GM12878 (cell line): ENCODE data around the gene FUZ. TPM values are rescaled to one million over a fixed set of nuclear protein-coding genes. Genes with fewer than 3 reads are reported as not detected.
A peak's percentile ranks its signal among the peaks of the same experiment; 100 is the strongest.

Source experiments
- ATAC-seq: fragments of 200-7000 bp; cut with Tn5 transposase; 3 replicates; pipeline ENCODE4 v1.9.1; 2020; ENCODE audit warnings: mild to moderate bottlenecking, moderate library complexity
- BruUV-seq: library from RNA; stranded (reverse); fragments of 400-500 nt; replicated peaks from 2 replicates; lab custom pipeline; 2021; lab: Mats Ljungman, UMichigan
- CTCF ChIA-PET: fragments of 300-600 bp; sonication (Branson Sonifier 250); formaldehyde crosslinking; extraction: SDS; loops from one replicate; lab custom pipeline; 2021; ENCODE audit warnings: inconsistent platforms; lab: Yijun Ruan, JAX
- POLR2A ChIA-PET: fragments of 350-600 bp; formaldehyde crosslinking; extraction: SDS; loops from one replicate; lab custom pipeline; 2021; ENCODE audit warnings: inconsistent platforms; lab: Charles Lee
- RAD21 ChIA-PET: fragments of 300-600 bp; sonication (Branson Sonifier 250); formaldehyde crosslinking; loops from one replicate; lab custom pipeline; 2023; ENCODE audit warnings: antibody characterized with exemption; ENCODE audit not compliant: unreplicated experiment; lab: Charles Lee
- SMC1A ChIA-PET: fragments of 300-600 bp; sonication (Branson Sonifier 250); formaldehyde crosslinking; loops from one replicate; lab custom pipeline; 2023; ENCODE audit not compliant: unreplicated experiment, uncharacterized antibody; lab: Charles Lee
- DNase-seq: peaks from one replicate; pipeline ENCODE4 v3.0.0-alpha.2; 2011; ENCODE audit warnings: low read depth, low spot score
- FAIRE-seq: peaks from 3 replicates; lab custom pipeline; 2011; peaks lifted over from hg19 to GRCh38; lab: Jason Lieb, UNC
- H2AFZ ChIP-seq: 2 replicates; pipeline ENCODE4 v1.6.0; 2011; ENCODE audit warnings: low read depth, low read length, control low read depth; ENCODE audit not compliant: control insufficient read depth
- H3K27ac ChIP-seq: 2 replicates; pipeline ENCODE4 v1.5.1; 2011; ENCODE audit warnings: control low read depth; ENCODE audit not compliant: control insufficient read depth, insufficient read depth
- H3K27me3 ChIP-seq, 2 experiments: replicated peaks in 1 of 2; 2 replicates each; pipeline versions ENCODE4 v1.6.0 to v1.6.1; 2011; ENCODE audit warnings: low read length in 1 of 2; ENCODE audit not compliant: control insufficient read depth in 2 of 2, insufficient read depth in 2 of 2
- H3K36me3 ChIP-seq, 2 experiments: 2 replicates each; pipeline ENCODE4 v1.5.1; 2011; ENCODE audit warnings: low read length in 1 of 2; ENCODE audit not compliant: control insufficient read depth in 2 of 2, insufficient read depth in 2 of 2
- H3K4me1 ChIP-seq: 2 replicates; pipeline ENCODE4 v1.6.1; 2011; ENCODE audit warnings: mild to moderate bottlenecking, low read length, moderate library complexity, mixed read lengths; ENCODE audit not compliant: control insufficient read depth, insufficient read depth
- H3K4me2 ChIP-seq: 2 replicates; pipeline ENCODE4 v1.6.0; 2011; ENCODE audit warnings: control low read depth; ENCODE audit not compliant: control insufficient read depth, insufficient read depth
- H3K4me3 ChIP-seq: fragments of 200-600 bp; sonication (generic); 2 replicates; pipeline ENCODE4 v1.5.1; 2016
- H3K79me2 ChIP-seq: 2 replicates; pipeline ENCODE4 v1.6.0; 2011; ENCODE audit warnings: low read length; ENCODE audit not compliant: control insufficient read depth, insufficient read depth
- H3K9ac ChIP-seq: 2 replicates; pipeline ENCODE4 v1.8.0; 2011; ENCODE audit warnings: low read length, control low read depth, mixed read lengths; ENCODE audit not compliant: control insufficient read depth, insufficient read depth
- H3K9me3 ChIP-seq: replicated peaks from 3 replicates; pipeline ENCODE4 v1.5.1; 2011; ENCODE audit warnings: mild to moderate bottlenecking, low read length; ENCODE audit not compliant: control insufficient read depth, insufficient read depth
- H4K20me1 ChIP-seq: 2 replicates; pipeline ENCODE4 v1.6.0; 2011; ENCODE audit not compliant: control insufficient read depth, insufficient read depth
- CEBPB ChIP-seq, 2 experiments: fragments of 150-350 bp in 1 of 2; IDR thresholded peaks; 2 replicates each; pipeline ENCODE4 v1.6.1; 2012 to 2014; ENCODE audit warnings: low read depth in 2 of 2, low read length in 2 of 2, borderline replicate concordance in 1 of 2, inconsistent platforms in 1 of 2
- CHD1 ChIP-seq: IDR thresholded peaks from 2 replicates; pipeline ENCODE4 v1.6.1; 2012; ENCODE audit warnings: low read depth, low read length, improper control_type of control experiment
- CHD2 ChIP-seq: IDR thresholded peaks from 2 replicates; pipeline ENCODE4 v1.6.1; 2011; ENCODE audit warnings: low read depth, low read length, improper control_type of control experiment, borderline replicate concordance
- KLF5 ChIP-seq: fragments of 450-650 bp; IDR thresholded peaks from 2 replicates; pipeline ENCODE4 v1.6.1; 2014; ENCODE audit warnings: mild to moderate bottlenecking; ENCODE audit not compliant: partially characterized antibody
- YY1 ChIP-seq: IDR thresholded peaks from 2 replicates; pipeline ENCODE4 v1.6.1; 2011; ENCODE audit warnings: low read depth, mild to moderate bottlenecking, low read length
- ZBTB40 ChIP-seq: fragments of 450-650 bp; IDR thresholded peaks from 2 replicates; pipeline ENCODE4 v1.6.1; 2016; ENCODE audit warnings: mild to moderate bottlenecking, moderate library complexity, borderline replicate concordance
- WGBS: methylation state at CpG from one replicate; pipeline ENCODE4 v1.1.6; 2016; ENCODE audit warnings: low lambda C conversion rate; ENCODE audit not compliant: insufficient replicate concordance, insufficient coverage; ENCODE audit errors: missing lambda C conversion rate; 5-methylcytosine and 5-hydroxymethylcytosine counted together
- in situ Hi-C: fragments of 300-500 bp; cut with MboI; formaldehyde crosslinking; loops from 9 replicates; pipeline ENCODE4 v1.14.3; 2018; ENCODE audit warnings: mixed read lengths
- intact Hi-C: fragments of 100-400 bp; cut with micrococcal nuclease; formaldehyde crosslinking; loops from one replicate; pipeline ENCODE4 v1.14.2; 2022; ENCODE audit not compliant: unreplicated experiment
- polyA plus RNA-seq, 11 experiments: library from polyadenylated mRNA; depleted of rRNA in 4 of 11; unstranded in 6 of 11; stranded (reverse) in 5 of 11; fragments of >200 nt; fragmentation: Nextera tagmentation in 4 of 11; fragmentation: Illumina TruSeq in 1 of 11; extraction: Ambion mirVana in 4 of 11; extraction: Trizol in 1 of 11; gene quantifications; 1 replicate in 1 of 11; 2 replicates in 10 of 11; pipeline versions ENCODE4 v1.2.1 to v1.2.3, GENCODE V29; 2011 to 2016; ENCODE audit warnings: inconsistent platforms in 2 of 11, missing spikeins in 2 of 11, low read depth in 1 of 11
- total RNA-seq, 4 experiments: library from RNA; depleted of rRNA in 3 of 4; stranded (reverse); fragments of >200 nt in 3 of 4; fragmentation: Illumina TruSeq in 1 of 4; extraction: Trizol in 1 of 4; gene quantifications; 2 replicates each; pipeline versions ENCODE4 v1.2.1 to v1.2.3, GENCODE V29; 2013 to 2021

Gene FUZ
- total and polyA plus RNA-seq, 10 of the 15 experiments (the other 5 are each of a cell fraction or from before 2014, with no cell fraction given), result 0.18 to 11.5 (median 8.8) TPM

GRCh38 chr19:49818649-49819370, 5.7 kb upstream of the FUZ start:
- peaks cover 10% of the 10 kb centered on the region for H3K4me1 ChIP-seq
- no peaks in the 10 kb centered on the region for H4K20me1 ChIP-seq
- no peaks in the 10 kb centered on the region for H3K27me3 ChIP-seq
- 51% methylated on average over 12 of the region's 16 CpGs for WGBS
- H3K4me2 ChIP-seq, result peak overlapping the region; percentile 60
- intact Hi-C loops, result no loop called here
- H3K9me3 ChIP-seq, result no peaks in the 10 kb centered on the region
- peaks cover 28% of the 10 kb centered on the region for H3K79me2 ChIP-seq
- H3K9ac ChIP-seq, result peak overlapping the region; percentile 92
- peaks cover 0 to 14% of the 10 kb centered on the region in 2 experiments; a peak in 2 of 4 replicates for H3K36me3 ChIP-seq
- in situ Hi-C loops, result no loop called here
- RAD21 ChIA-PET, result interaction anchor here (1.0 to 1.7 kb wide), 2 partner anchors 50 to 79 kb away, joined by 3 to 10 read pairs; no protein-coding TSS in a partner anchor
- peak overlapping the region; percentile 96 for H3K4me3 ChIP-seq
- POLR2A ChIA-PET, result interaction anchor here (0.6 to 2.7 kb wide), 11 partner anchors 13 to 1490 kb away, joined by 3 to 11 read pairs (median 3); partner anchors contain the start of genes AKT1S1, AP2A1, PTOV1 and TBC1D17
- ATAC-seq, result no peak
- CTCF ChIA-PET, result interaction anchor here (0.7 to 1.8 kb wide), 3 partner anchors 27 to 50 kb away, joined by 3 to 6 read pairs (median 5); no protein-coding TSS in a partner anchor
- SMC1A ChIA-PET, result interaction anchor here (1.1 to 1.7 kb wide), 4 partner anchors 25 to 57 kb away, joined by 3 to 4 read pairs (median 4); partner anchors contain the start of gene AP2A1
- peak overlapping the region; percentile 98 for H2AFZ ChIP-seq
- BruUV-seq, result TSS peak; percentile 69
- DNase-seq, result no peak
- no peak for FAIRE-seq
- TF ChIP-seq CHD1, result no peak
- TF ChIP-seq, all 136 proteins: peak for 0
- peak overlapping the region; percentile 97 for H3K27ac ChIP-seq

GRCh38 chr19:49817964-49818648, 5.0 kb upstream of the FUZ start, which contains the start of gene MED25:
Gene MED25, plus strand, starts transcription at chr19:49818289. Its CDS starts 53 bp downstream, at chr19:49818342.
- Histone ChIP-seq H3K4me3 (peak within 1 kb of the TSS; percentile 96), H4K20me1 (no peaks in the 10 kb centered on the region), H3K4me2 (peak within 1 kb of the TSS; percentile 60), H2AFZ (peak within 1 kb of the TSS; percentile 98), H3K9me3 (no peaks in the 10 kb centered on the region), H3K36me3 (peaks cover 0 to 7% of the 10 kb centered on the region in 2 experiments; a peak in 2 of 4 replicates), H3K79me2 (peaks cover 25% of the 10 kb centered on the region), H3K27me3 (no peaks in the 10 kb centered on the region), H3K27ac (peak within 1 kb of the TSS; percentile 97), H3K9ac (peak within 1 kb of the TSS; percentile 92), H3K4me1 (peaks cover 5% of the 10 kb centered on the region)
- peak; percentile 83 for FAIRE-seq
- DNase-seq, result peak; percentile 72
- WGBS, result under 1% methylated on average over 57 of the region's 57 CpGs
- ChIA-PET SMC1A (interaction anchor here (0.9 to 1.7 kb wide), 4 partner anchors 26 to 58 kb away, joined by 3 to 4 read pairs (median 3); partner anchors contain the start of genes AP2A1 and PTOV1), CTCF (interaction anchor here (0.6 to 1.8 kb wide), 3 partner anchors 47 to 491 kb away, joined by 5 to 6 read pairs (median 5); no protein-coding TSS in a partner anchor), RAD21 (interaction anchor here (0.6 to 1.7 kb wide), 4 partner anchors 47 to 79 kb away, joined by 3 to 10 read pairs (median 4); no protein-coding TSS in a partner anchor), POLR2A (interaction anchor here (0.6 to 2.7 kb wide), 10 partner anchors 12 to 1490 kb away, joined by 3 to 11 read pairs (median 4); partner anchors contain the start of genes AKT1S1, AP2A1, PTOV1 and TBC1D17)
- BruUV-seq, result no TSS peak
- ATAC-seq, result peak; percentile 89
- intact Hi-C loops, result no loop called here
- in situ Hi-C loops, result no loop called here
- TF ChIP-seq YY1 (peak; percentile 100), ZBTB40 (no peak; the same call in 1 of the 2 replicates), CHD2 (0 out of 2 replicates have a peak, but pooled peaks have one; percentile 11), CEBPB (IDR thresholded peaks at IDR 0.05; ENCODE audit: borderline replicate concordance in 1 of 2, low read depth in 2 of 2, low read length in 2 of 2) (no peak), KLF5 (no peak)
